Activated CD4-positive, alpha-beta T cell treated with anti-CD3 and anti-CD28 coated beads, Interleukin-2, amount 10 ng/mL, durations not matched to agents 7 days and 5 days (primary cell): ENCODE data around the gene ZNF618. TPM values are rescaled to one million over a fixed set of nuclear protein-coding genes. Genes with fewer than 3 reads are reported as not detected.

Experiments used
- CTCF ChIA-PET: fragments of 350-600 bp; sonication (Branson Sonifier 250); formaldehyde crosslinking; loops from one replicate; lab custom pipeline; 2021; ENCODE audit warnings: antibody characterized with exemption; lab: Charles Lee
- POLR2A ChIA-PET: fragments of 350-600 bp; sonication (Branson Sonifier 250); formaldehyde crosslinking; loops from one replicate; lab custom pipeline; 2021; ENCODE audit warnings: antibody characterized with exemption; lab: Charles Lee
- DNase-seq: peaks from one replicate; pipeline ENCODE4 v3.0.0-alpha.2; 2020
- H3K27ac Mint-ChIP-seq: one replicate; pipeline ENCODE4 v1.8.0; 2021; ENCODE audit warnings: mild to moderate bottlenecking, moderate library complexity, mixed read lengths
- H3K27me3 Mint-ChIP-seq: one replicate; pipeline ENCODE4 v1.8.0; 2021; ENCODE audit warnings: mixed read lengths
- H3K36me3 Mint-ChIP-seq: one replicate; pipeline ENCODE4 v1.8.0; 2021; ENCODE audit warnings: low read depth, mixed read lengths
- H3K4me1 Mint-ChIP-seq: one replicate; pipeline ENCODE4 v1.8.0; 2021; ENCODE audit warnings: mixed read lengths
- H3K4me3 Mint-ChIP-seq: one replicate; pipeline ENCODE4 v1.8.0; 2021; ENCODE audit warnings: mild to moderate bottlenecking, moderate library complexity, mixed read lengths
- H3K9me3 Mint-ChIP-seq: one replicate; pipeline ENCODE4 v1.8.0; 2021; ENCODE audit warnings: mixed read lengths
- total RNA-seq, 2 experiments: library from RNA; stranded (reverse); gene quantifications; one replicate each; pipeline ENCODE4 v1.2.3, GENCODE V29; 2021

The ZNF618 gene
- total RNA-seq, 2 experiments from 2014 or later: 0.21 to 0.27 TPM

GRCh38 chr9:114059047-114059803 lies 183.1 kb downstream of the ZNF618 start:
- Mint-ChIP-seq H3K27me3 (peaks cover 10% of the 10 kb centered on the region), H3K36me3 (no peaks in the 10 kb centered on the region), H3K9me3 (no peaks in the 10 kb centered on the region), H3K27ac (no peak overlapping the region), H3K4me3 (no peak overlapping the region), H3K4me1 (no peaks in the 10 kb centered on the region)
- CTCF ChIA-PET: interaction anchor here (0.8 to 3.1 kb wide), 2 partner anchors 12 to 23 kb away, joined by 3 to 11 read pairs; no protein-coding TSS in a partner anchor
- DNase-seq: no peak
- POLR2A ChIA-PET: no interaction called here

- ChIA-PET POLR2A (no interaction called here), CTCF (interaction anchor here (3.1 kb wide), 1 partner anchor 22 kb away, joined by 11 read pairs; no protein-coding TSS in a partner anchor)
- H3K9me3 Mint-ChIP-seq: no peaks in the 10 kb centered on the region
- no peak overlapping the region for H3K4me3 Mint-ChIP-seq
- peaks cover 10% of the 10 kb centered on the region for H3K27me3 Mint-ChIP-seq
- no peaks in the 10 kb centered on the region for H3K4me1 Mint-ChIP-seq
- DNase-seq: no peak
- no peaks in the 10 kb centered on the region for H3K36me3 Mint-ChIP-seq
- no peak overlapping the region for H3K27ac Mint-ChIP-seq
Observed at GRCh38 chr9:114060070-114060469, 184.0 kb downstream of the ZNF618 start.

- Mint-ChIP-seq H3K27ac (no peak overlapping the region), H3K36me3 (no peaks in the 10 kb centered on the region), H3K4me1 (no peaks in the 10 kb centered on the region), H3K9me3 (no peaks in the 10 kb centered on the region), H3K27me3 (peaks cover 10% of the 10 kb centered on the region), H3K4me3 (no peak overlapping the region)
- POLR2A ChIA-PET: no interaction called here
- CTCF ChIA-PET: interaction anchor here (3.1 kb wide), 1 partner anchor 22 kb away, joined by 11 read pairs; no protein-coding TSS in a partner anchor
- DNase-seq: no peak
Observed at GRCh38 chr9:114060711-114061110, 184.6 kb downstream of the ZNF618 start.

- Mint-ChIP-seq H3K36me3 (no peaks in the 10 kb centered on the region), H3K4me1 (no peaks in the 10 kb centered on the region), H3K27me3 (peaks cover 10% of the 10 kb centered on the region), H3K27ac (no peak overlapping the region), H3K4me3 (no peak overlapping the region), H3K9me3 (no peaks in the 10 kb centered on the region)
- no peak for DNase-seq
- POLR2A ChIA-PET: no interaction called here
- CTCF ChIA-PET: interaction anchor here (3.1 kb wide), 1 partner anchor 21 kb away, joined by 11 read pairs; no protein-coding TSS in a partner anchor
Observed at GRCh38 chr9:114061292-114061691, 185.2 kb downstream of the ZNF618 start.

GRCh38 chr9:114061830-114062474 lies 185.8 kb downstream of the ZNF618 start:
- no peaks in the 10 kb centered on the region for H3K4me1 Mint-ChIP-seq
- H3K36me3 Mint-ChIP-seq: no peaks in the 10 kb centered on the region
- ChIA-PET CTCF (interaction anchor here (1.1 to 3.1 kb wide), 2 partner anchors 20 kb away, joined by 3 to 11 read pairs; no protein-coding TSS in a partner anchor), POLR2A (no interaction called here)
- no peaks in the 10 kb centered on the region for H3K9me3 Mint-ChIP-seq
- H3K27me3 Mint-ChIP-seq: peaks cover 10% of the 10 kb centered on the region
- H3K27ac Mint-ChIP-seq: no peak overlapping the region
- DNase-seq: no peak
- no peak overlapping the region for H3K4me3 Mint-ChIP-seq

GRCh38 chr9:114065304-114065703 lies 189.2 kb downstream of the ZNF618 start:
- Mint-ChIP-seq H3K9me3 (no peaks in the 10 kb centered on the region), H3K4me1 (no peaks in the 10 kb centered on the region), H3K36me3 (no peaks in the 10 kb centered on the region), H3K27ac (no peak overlapping the region), H3K4me3 (no peak overlapping the region), H3K27me3 (peaks cover 13% of the 10 kb centered on the region)
- DNase-seq: no peak
- ChIA-PET POLR2A (no interaction called here), CTCF (no interaction called here)

- Mint-ChIP-seq H3K4me1 (no peaks in the 10 kb centered on the region), H3K27me3 (peaks cover 6% of the 10 kb centered on the region), H3K27ac (no peak overlapping the region), H3K36me3 (no peaks in the 10 kb centered on the region), H3K9me3 (no peaks in the 10 kb centered on the region), H3K4me3 (no peak overlapping the region)
- CTCF ChIA-PET: no interaction called here
- POLR2A ChIA-PET: no interaction called here
- no peak for DNase-seq
Observed at GRCh38 chr9:114069476-114070187, 193.5 kb downstream of the ZNF618 start.

GRCh38 chr9:114070188-114071103 lies 194.3 kb downstream of the ZNF618 start:
- Mint-ChIP-seq H3K27ac (no peak overlapping the region), H3K27me3 (peaks cover 6% of the 10 kb centered on the region), H3K4me1 (no peaks in the 10 kb centered on the region), H3K4me3 (no peak overlapping the region), H3K36me3 (no peaks in the 10 kb centered on the region), H3K9me3 (no peaks in the 10 kb centered on the region)
- no peak for DNase-seq
- ChIA-PET POLR2A (no interaction called here), CTCF (interaction anchor here (0.7 to 3.2 kb wide), 2 partner anchors 8 to 12 kb away, joined by 3 to 10 read pairs; partner anchors contain the start of gene AMBP)

GRCh38 chr9:114071197-114071795 lies 195.2 kb downstream of the ZNF618 start:
- Mint-ChIP-seq H3K27me3 (peaks cover 6% of the 10 kb centered on the region), H3K4me3 (no peak overlapping the region), H3K9me3 (no peaks in the 10 kb centered on the region), H3K27ac (no peak overlapping the region), H3K4me1 (no peaks in the 10 kb centered on the region), H3K36me3 (no peaks in the 10 kb centered on the region)
- ChIA-PET CTCF (interaction anchor here (0.7 to 3.2 kb wide), 2 partner anchors 7 to 11 kb away, joined by 3 to 10 read pairs; partner anchors contain the start of gene AMBP), POLR2A (no interaction called here)
- DNase-seq: no peak

GRCh38 chr9:114072184-114073140 lies 196.4 kb downstream of the ZNF618 start:
- peaks cover 7% of the 10 kb centered on the region for H3K27me3 Mint-ChIP-seq
- DNase-seq: no peak
- no peaks in the 10 kb centered on the region for H3K4me1 Mint-ChIP-seq
- H3K36me3 Mint-ChIP-seq: no peaks in the 10 kb centered on the region
- CTCF ChIA-PET: interaction anchor here (1.6 to 3.2 kb wide), 2 partner anchors 10 to 13 kb away, joined by 3 to 10 read pairs; no protein-coding TSS in a partner anchor
- POLR2A ChIA-PET: no interaction called here
- no peak overlapping the region for H3K27ac Mint-ChIP-seq
- H3K9me3 Mint-ChIP-seq: no peaks in the 10 kb centered on the region
- no peak overlapping the region for H3K4me3 Mint-ChIP-seq

- ChIA-PET POLR2A (no interaction called here), CTCF (no interaction called here)
- no peak overlapping the region for H3K27ac Mint-ChIP-seq
- peaks cover 5% of the 10 kb centered on the region for H3K27me3 Mint-ChIP-seq
- H3K4me3 Mint-ChIP-seq: no peak overlapping the region
- no peaks in the 10 kb centered on the region for H3K9me3 Mint-ChIP-seq
- no peak for DNase-seq
- no peaks in the 10 kb centered on the region for H3K4me1 Mint-ChIP-seq
- no peaks in the 10 kb centered on the region for H3K36me3 Mint-ChIP-seq
Observed at GRCh38 chr9:114075602-114076001, 199.5 kb downstream of the ZNF618 start.
